LNCAP (cell line): ENCODE measurements around the gene CDC42EP4.

ENCODE experiments used
- TF ChIP-seq, protein P1 (sequence below): fragments of 450-650 bp; IDR thresholded peaks from 2 replicates; pipeline ENCODE4 v1.5.1; 2017; ENCODE audit warnings: mild to moderate bottlenecking

The CDC42EP4 gene

DNA sequence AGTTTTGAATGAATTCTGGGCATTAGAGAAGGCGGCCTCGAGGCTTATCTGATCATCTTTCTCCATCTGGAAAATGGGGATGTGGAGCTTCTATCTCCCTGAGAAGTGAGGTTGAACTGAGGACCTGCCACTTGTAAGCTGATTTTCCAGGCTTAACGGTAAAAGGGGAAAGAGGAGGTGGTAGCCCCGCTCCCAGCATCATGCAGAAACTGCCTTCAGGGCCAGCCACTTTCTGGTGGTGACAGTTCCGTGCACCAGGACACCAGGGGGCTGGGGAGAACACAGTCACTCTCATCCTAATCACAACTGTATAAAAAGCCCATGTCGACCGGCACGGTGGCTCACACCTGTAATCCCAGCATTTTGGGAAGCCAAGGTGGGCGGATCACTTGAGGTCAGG is 29.2 kb downstream of the CDC42EP4 start:
- TF ChIP-seq, protein P1, sequence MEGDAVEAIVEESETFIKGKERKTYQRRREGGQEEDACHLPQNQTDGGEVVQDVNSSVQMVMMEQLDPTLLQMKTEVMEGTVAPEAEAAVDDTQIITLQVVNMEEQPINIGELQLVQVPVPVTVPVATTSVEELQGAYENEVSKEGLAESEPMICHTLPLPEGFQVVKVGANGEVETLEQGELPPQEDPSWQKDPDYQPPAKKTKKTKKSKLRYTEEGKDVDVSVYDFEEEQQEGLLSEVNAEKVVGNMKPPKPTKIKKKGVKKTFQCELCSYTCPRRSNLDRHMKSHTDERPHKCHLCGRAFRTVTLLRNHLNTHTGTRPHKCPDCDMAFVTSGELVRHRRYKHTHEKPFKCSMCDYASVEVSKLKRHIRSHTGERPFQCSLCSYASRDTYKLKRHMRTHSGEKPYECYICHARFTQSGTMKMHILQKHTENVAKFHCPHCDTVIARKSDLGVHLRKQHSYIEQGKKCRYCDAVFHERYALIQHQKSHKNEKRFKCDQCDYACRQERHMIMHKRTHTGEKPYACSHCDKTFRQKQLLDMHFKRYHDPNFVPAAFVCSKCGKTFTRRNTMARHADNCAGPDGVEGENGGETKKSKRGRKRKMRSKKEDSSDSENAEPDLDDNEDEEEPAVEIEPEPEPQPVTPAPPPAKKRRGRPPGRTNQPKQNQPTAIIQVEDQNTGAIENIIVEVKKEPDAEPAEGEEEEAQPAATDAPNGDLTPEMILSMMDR, result no peak

DNA sequence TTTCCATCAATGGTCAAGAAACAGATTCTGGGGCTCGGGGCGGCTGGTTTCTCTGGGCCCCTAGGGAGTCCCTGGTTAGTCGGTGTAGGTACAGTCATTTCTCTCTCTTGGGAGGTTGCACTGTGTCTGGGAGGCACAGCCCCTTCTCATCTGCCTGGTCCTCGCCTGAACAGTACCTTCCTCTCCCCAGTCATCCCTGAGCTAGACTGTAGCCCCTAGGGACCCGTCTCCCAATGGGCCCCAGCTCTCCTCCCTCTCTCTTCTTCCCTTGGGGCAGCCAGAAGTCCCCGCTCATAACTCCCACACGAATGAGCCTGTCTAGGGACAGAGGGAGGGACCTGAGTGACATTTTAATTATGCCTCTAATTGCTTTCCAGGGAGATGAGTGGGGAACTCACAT is 29.9 kb downstream of the CDC42EP4 start:
- TF ChIP-seq, protein P1, result no peak

DNA sequence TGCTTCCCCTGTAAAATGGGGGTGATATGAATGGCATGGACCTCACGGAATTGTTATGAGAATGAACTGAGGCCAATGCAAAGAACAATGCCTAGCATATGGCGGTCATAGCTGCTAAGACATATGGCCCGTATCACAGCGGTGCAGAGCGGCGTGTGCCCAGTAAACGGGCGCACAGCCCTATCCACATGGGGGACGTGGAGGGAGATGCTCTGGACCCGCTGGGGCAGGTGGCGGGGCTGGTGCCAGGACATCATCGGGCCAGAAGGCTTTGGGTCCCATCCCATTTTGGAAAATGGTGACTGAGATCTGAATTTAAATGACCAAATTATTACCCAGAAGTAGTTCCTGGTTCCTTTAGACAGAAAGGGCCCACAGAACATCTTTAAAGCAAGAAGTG is 31.6 kb downstream of the CDC42EP4 start:
- TF ChIP-seq, protein P1, result no peak

DNA sequence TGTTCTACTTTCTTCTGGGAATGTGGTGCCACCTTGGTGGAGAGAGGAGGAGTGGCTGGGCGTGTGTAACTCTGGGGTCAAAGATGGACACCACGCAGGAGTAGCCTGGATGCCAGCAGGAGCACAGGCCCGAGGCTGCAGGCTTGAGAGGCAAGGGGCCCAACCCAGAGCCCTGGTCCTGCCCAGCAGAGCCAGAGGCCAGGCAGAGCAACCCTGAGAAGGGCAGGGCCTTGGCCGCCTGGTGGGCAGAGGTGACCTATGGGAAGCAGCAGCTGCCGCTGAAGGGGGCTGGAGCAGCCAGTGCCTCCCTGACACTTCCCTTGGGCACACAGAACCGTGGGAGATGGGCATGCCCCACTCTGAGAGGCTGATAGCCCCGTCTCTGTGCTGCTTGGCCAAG is 32.1 kb downstream of the CDC42EP4 start:
- TF ChIP-seq, protein P1, result no peak

DNA sequence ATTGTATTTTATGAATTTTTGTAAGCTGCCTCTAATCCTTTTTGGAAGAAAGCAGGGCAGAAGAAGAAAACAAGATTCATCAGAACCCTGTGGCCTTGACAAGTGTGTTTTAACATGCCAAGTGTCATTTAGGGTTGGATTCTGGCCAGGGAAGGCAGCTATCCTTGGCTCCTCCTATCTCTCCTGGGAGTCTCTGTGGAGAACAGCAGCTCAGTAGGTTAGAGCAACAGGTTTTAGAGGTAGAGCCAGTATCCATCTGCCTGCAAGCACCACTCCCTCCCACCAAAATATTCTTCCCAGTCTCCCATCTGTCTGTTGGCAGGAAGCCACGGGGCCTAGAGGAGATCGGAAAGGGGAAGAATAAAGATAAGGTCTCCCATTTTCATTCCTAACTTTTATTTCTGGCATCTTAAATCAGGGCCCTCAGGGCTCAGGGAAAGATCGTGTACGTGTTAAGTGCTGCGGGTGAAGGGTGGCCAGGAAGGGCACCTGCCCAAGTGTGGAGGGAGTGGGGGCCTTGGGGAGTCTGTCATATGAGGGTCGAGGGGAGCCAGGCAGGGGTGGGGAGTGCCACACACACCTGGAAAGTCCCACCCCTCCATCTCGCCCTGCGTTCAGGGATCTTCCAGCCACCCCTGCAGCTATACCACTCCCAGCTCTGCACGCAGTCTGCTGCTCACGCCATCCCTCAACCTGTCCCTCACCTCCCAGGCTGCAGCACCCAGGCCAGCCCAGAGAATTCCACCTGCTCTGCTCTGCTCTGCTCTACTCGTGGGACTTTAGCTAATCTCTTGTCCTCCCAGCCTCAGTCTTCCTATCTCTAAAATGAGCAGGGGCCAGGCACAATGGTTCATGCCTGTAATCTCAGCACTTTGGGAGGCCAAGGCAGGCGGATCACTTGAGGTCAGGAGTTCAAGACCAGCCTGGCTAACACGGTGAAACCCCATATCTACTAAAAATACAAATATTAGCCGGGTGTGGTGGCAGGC is 33.0 kb downstream of the CDC42EP4 start:
- TF ChIP-seq, protein P1, result no peak

DNA sequence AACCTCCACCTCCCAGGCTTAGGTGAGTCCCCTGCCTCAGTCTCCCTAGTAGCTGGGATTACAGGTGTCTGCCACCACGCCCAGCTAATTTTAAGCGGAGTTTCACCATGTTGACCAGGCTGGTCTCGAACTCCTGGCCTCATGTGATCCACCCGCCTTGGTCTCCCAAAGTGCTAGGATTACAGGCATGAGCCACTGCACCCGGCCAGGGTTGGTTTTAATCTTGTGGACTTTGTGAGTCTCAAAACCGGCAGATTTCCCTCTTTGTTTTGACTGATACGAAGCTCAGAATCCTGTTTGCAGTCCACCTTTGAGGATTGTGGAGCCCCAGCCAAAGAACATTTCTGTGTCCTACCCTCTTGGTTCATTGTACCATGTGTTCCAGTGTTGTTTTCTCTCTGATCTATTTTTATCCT is 33.7 kb downstream of the CDC42EP4 start:
- TF ChIP-seq, protein P1, result no peak

DNA sequence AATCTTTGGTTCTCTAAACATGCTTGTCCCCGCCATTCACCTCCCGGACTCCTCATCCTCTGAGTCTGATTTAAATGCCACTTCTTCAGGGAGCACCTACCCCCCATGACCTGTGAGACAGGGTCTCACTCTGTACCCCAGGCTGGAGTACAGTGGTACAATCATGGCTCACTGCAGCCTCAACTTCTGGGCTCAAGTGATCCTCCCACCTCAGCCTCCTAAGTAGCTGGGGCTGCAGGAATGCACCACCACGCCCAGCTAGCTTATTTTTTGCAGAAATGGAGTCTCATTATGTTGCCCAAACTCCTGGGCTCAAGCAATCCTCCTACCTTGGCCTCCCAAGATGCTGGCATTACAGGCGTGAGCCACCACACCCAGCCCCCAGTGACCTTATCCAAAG is 37.3 kb downstream of the CDC42EP4 start:
- TF ChIP-seq, protein P1, result no peak
